K562 (cell line): ENCODE data around the gene HJV. TPM values are rescaled to one million over a fixed set of nuclear protein-coding genes. Genes with fewer than 3 reads are reported as not detected.

Experiments used
- CBFA2T3 ChIP-seq: fragments of 450-650 bp; IDR thresholded peaks from 2 replicates; pipeline ENCODE4 v1.6.1; 2017
- CREB1 ChIP-seq, 2 experiments: sonication (generic) in 1 of 2; formaldehyde crosslinking in 1 of 2; IDR thresholded peaks; 2 replicates each; pipeline versions ENCODE4 v1.6.1 to v1.8.0; 2012 to 2022; ENCODE audit warnings: inconsistent platforms in 1 of 2, mild to moderate bottlenecking in 1 of 2, missing genetic modification reagents in 1 of 2, moderate library complexity in 1 of 2
- CTCFL ChIP-seq: IDR thresholded peaks from 2 replicates; pipeline ENCODE4 v1.6.1; 2011; ENCODE audit warnings: borderline replicate concordance, low read depth, mild to moderate bottlenecking, moderate library complexity, low read length; ENCODE audit not compliant: insufficient read depth, poor library complexity, severe bottlenecking
- ESRRB ChIP-seq: fragments of 250-450 bp; sonication (Bioruptor Pico); IDR thresholded peaks from 2 replicates; pipeline ENCODE4 v1.5.0; 2020; ENCODE audit warnings: mild to moderate bottlenecking, moderate library complexity, borderline replicate concordance
- HDAC3 ChIP-seq: fragments of 450-650 bp; IDR thresholded peaks from 2 replicates; pipeline ENCODE4 v1.6.1; 2018; ENCODE audit warnings: borderline replicate concordance, mild to moderate bottlenecking, moderate library complexity; ENCODE audit not compliant: partially characterized antibody
- HDAC6 ChIP-seq: IDR thresholded peaks from 2 replicates; pipeline ENCODE4 v1.6.1; 2012; ENCODE audit warnings: low read depth, mild to moderate bottlenecking, control low read depth, inconsistent platforms, low read length, moderate library complexity
- JUND ChIP-seq, 2 experiments: IDR thresholded peaks; 2 replicates in 1 of 2; 3 replicates in 1 of 2; pipeline ENCODE4 v1.6.1; 2011; ENCODE audit warnings: borderline replicate concordance in 2 of 2, low read depth in 2 of 2, low read length in 2 of 2, improper control_type of control experiment in 1 of 2, missing biosample characterization in 1 of 2, missing genetic modification characterization in 1 of 2, missing genetic modification reagents in 1 of 2
- KAT7 ChIP-seq: sonication (generic); formaldehyde crosslinking; IDR thresholded peaks from 2 replicates; pipeline ENCODE4 v1.8.0; 2022; ENCODE audit warnings: missing genetic modification reagents, mild to moderate bottlenecking, borderline replicate concordance
- L3MBTL2 ChIP-seq: fragments of 450-650 bp; IDR thresholded peaks from 2 replicates; pipeline ENCODE4 v1.6.1; 2016; ENCODE audit warnings: mild to moderate bottlenecking, moderate library complexity
- MCM5 ChIP-seq: fragments of 450-650 bp; IDR thresholded peaks from 2 replicates; pipeline ENCODE4 v1.6.1; 2016; ENCODE audit warnings: low read depth
- MEF2D ChIP-seq: conservative IDR thresholded peaks from 2 replicates; pipeline ENCODE4 v1.6.1; 2016; ENCODE audit warnings: low read depth, missing genetic modification characterization, missing compliant biosample characterization
- MITF ChIP-seq: IDR thresholded peaks from 2 replicates; pipeline ENCODE4 v1.6.1; 2014; ENCODE audit warnings: antibody characterized with exemption
- NR3C1 ChIP-seq: sonication (generic); formaldehyde crosslinking; IDR thresholded peaks from 2 replicates; pipeline ENCODE4 v1.8.1; 2022; ENCODE audit warnings: missing genetic modification reagents
- RBM34 ChIP-seq: fragments of 200-400 bp; formaldehyde crosslinking; IDR thresholded peaks from 2 replicates; pipeline ENCODE4 v1.6.1; 2018; ENCODE audit warnings: low read length, borderline replicate concordance; ENCODE audit not compliant: insufficient read depth
- SIN3A ChIP-seq, 2 experiments: fragments of 150-350 bp in 1 of 2; IDR thresholded peaks; 2 replicates each; pipeline ENCODE4 v1.6.1; 2011 to 2016; ENCODE audit warnings: borderline replicate concordance in 2 of 2, low read depth in 2 of 2, low read length in 2 of 2, mild to moderate bottlenecking in 2 of 2, moderate library complexity in 2 of 2; ENCODE audit not compliant: control insufficient read depth in 1 of 2
- ZBTB43 ChIP-seq: sonication (generic); formaldehyde crosslinking; IDR thresholded peaks from 2 replicates; pipeline ENCODE4 v1.8.0; 2023; ENCODE audit warnings: mild to moderate bottlenecking, missing genetic modification reagents
- ZBTB7A ChIP-seq: IDR thresholded peaks from 2 replicates; pipeline ENCODE4 v1.6.1; 2011; ENCODE audit warnings: low read depth, mild to moderate bottlenecking, low read length, moderate library complexity, borderline replicate concordance; ENCODE audit not compliant: control insufficient read depth
- ZNF197 ChIP-seq: fragments of 200-800 bp; sonication (Bioruptor generic); IDR thresholded peaks from 2 replicates; pipeline ENCODE4 v1.6.1; 2016; ENCODE audit warnings: low read depth, missing genetic modification characterization, missing compliant biosample characterization
- ZNF436 ChIP-seq: fragments of 250-450, 450-650 bp; sonication (Bioruptor Pico); formaldehyde crosslinking; IDR thresholded peaks from 2 replicates; pipeline ENCODE4 v1.7.0; 2020; ENCODE audit warnings: mild to moderate bottlenecking
- ZNF551 ChIP-seq: fragments of 250-450 bp; sonication (Bioruptor Pico); IDR thresholded peaks from 2 replicates; pipeline ENCODE4 v1.5.0; 2021; ENCODE audit warnings: mild to moderate bottlenecking, moderate library complexity
- polyA plus RNA-seq, 8 experiments: library from polyadenylated mRNA; depleted of rRNA in 4 of 8; stranded (reverse) in 5 of 8; unstranded in 3 of 8; fragments of >200 nt; fragmentation: Nextera tagmentation in 2 of 8; fragmentation: Illumina TruSeq in 1 of 8; extraction: Ambion mirVana in 2 of 8; extraction: Trizol in 1 of 8; gene quantifications; 2 replicates each; pipeline versions ENCODE4 v1.2.1 to v1.2.3, GENCODE V29; 2011 to 2014; ENCODE audit warnings: inconsistent platforms in 1 of 8, missing spikeins in 1 of 8
- total RNA-seq, 7 experiments: library from RNA; depleted of rRNA in 6 of 7; stranded (reverse); fragments of >200 nt in 6 of 7; fragmentation: Illumina TruSeq in 2 of 7; extraction: Trizol in 2 of 7; gene quantifications; 2 replicates each; pipeline versions ENCODE4 v1.2.1 to v1.2.3, GENCODE V29; 2011 to 2021; ENCODE audit warnings: low replicate concordance in 1 of 7
- TF ChIP-seq, protein P1 (sequence below): fragments of 450-650 bp; formaldehyde crosslinking; conservative IDR thresholded peaks from 2 replicates; pipeline ENCODE4 v1.4.0; 2022; ENCODE audit warnings: mild to moderate bottlenecking, missing genetic modification characterization

Gene HJV
- total and polyA plus RNA-seq, 9 of the 15 experiments (the other 6 are each of a cell fraction or from before 2014, with no cell fraction given): 1.0 to 6.6 (median 2.4) TPM

GRCh38 chr1:145995148-145995881 lies 26.2 kb downstream of the HJV start (continued):
- TF ChIP-seq MITF (no peak), ZBTB43 (CRISPR knock-in tag) (no peak), ZBTB7A (no peak), HDAC3 (no peak), ZNF197 (CRISPR knock-in tag) (no peak), ZNF551 (CRISPR knock-in tag) (no peak), CBFA2T3 (no peak), JUND (IDR thresholded peaks at IDR 0.05; ENCODE audit: borderline replicate concordance, low read depth, low read length) (no peak), JUND (tag; IDR thresholded peaks at IDR 0.05; ENCODE audit: borderline replicate concordance, low read depth, low read length) (no peak), HDAC6 (no peak), CTCFL (no peak), L3MBTL2 (no peak), SIN3A (IDR thresholded peaks at IDR 0.05; ENCODE audit: borderline replicate concordance in 2 of 2, control insufficient read depth in 1 of 2, low read depth in 2 of 2, low read length in 2 of 2) (peak in 1 of 2 experiments; percentile 55; a peak in 1 of 4 replicates), RBM34 (no peak), KAT7 (CRISPR knock-in tag) (no peak), MCM5 (no peak), MEF2D (tag) (no peak), ZNF436 (CRISPR knock-in tag) (no peak), ESRRB (CRISPR knock-in tag) (no peak), CREB1 (IDR thresholded peaks at IDR 0.05) (no peak), CREB1 (CRISPR knock-in tag; IDR thresholded peaks at IDR 0.05) (no peak), NR3C1 (CRISPR knock-in tag) (no peak)
- TF ChIP-seq, protein P1, sequence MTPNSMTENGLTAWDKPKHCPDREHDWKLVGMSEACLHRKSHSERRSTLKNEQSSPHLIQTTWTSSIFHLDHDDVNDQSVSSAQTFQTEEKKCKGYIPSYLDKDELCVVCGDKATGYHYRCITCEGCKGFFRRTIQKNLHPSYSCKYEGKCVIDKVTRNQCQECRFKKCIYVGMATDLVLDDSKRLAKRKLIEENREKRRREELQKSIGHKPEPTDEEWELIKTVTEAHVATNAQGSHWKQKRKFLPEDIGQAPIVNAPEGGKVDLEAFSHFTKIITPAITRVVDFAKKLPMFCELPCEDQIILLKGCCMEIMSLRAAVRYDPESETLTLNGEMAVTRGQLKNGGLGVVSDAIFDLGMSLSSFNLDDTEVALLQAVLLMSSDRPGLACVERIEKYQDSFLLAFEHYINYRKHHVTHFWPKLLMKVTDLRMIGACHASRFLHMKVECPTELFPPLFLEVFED: peak; percentile 71; the same call in 1 of the 2 replicates
